Mesendoderm (in vitro differentiated cells): Measurements from ENCODE around the gene PDK2.

Experiments
- DNase-seq: peaks from one replicate; pipeline ENCODE4 v3.0.0; 2013
- H2AK5ac ChIP-seq: 2 replicates; pipeline ENCODE4 v1.6.1; 2013; ENCODE audit warnings: low read length, inconsistent platforms
- H2BK120ac ChIP-seq: 2 replicates; pipeline ENCODE4 v1.6.1; 2013; ENCODE audit warnings: low read depth, mild to moderate bottlenecking, low read length, moderate library complexity, mixed read lengths
- H2BK15ac ChIP-seq: replicated peaks from 2 replicates; pipeline ENCODE4 v1.6.1; 2013; ENCODE audit warnings: low read depth, mild to moderate bottlenecking, moderate library complexity
- H2BK5ac ChIP-seq: 2 replicates; pipeline ENCODE4 v1.6.1; 2013; ENCODE audit warnings: low read length, inconsistent platforms
- H3K18ac ChIP-seq: 2 replicates; pipeline ENCODE4 v1.6.1; 2013; ENCODE audit warnings: mild to moderate bottlenecking, low read length, mixed read lengths
- H3K23ac ChIP-seq: one replicate; pipeline ENCODE4 v1.6.1; 2013; ENCODE audit warnings: low read length
- H3K27ac ChIP-seq: 2 replicates; pipeline ENCODE4 v1.5.1; 2013; ENCODE audit warnings: low read depth, mild to moderate bottlenecking, inconsistent platforms, low read length, moderate library complexity
- H3K27me3 ChIP-seq: 2 replicates; pipeline ENCODE4 v1.6.1; 2013; ENCODE audit warnings: low read length, control low read depth, mild to moderate bottlenecking, inconsistent platforms; ENCODE audit not compliant: insufficient read depth, poor library complexity
- H3K36me3 ChIP-seq: 2 replicates; pipeline ENCODE4 v1.6.1; 2013; ENCODE audit warnings: low read length, inconsistent platforms; ENCODE audit not compliant: control insufficient read depth, insufficient read depth
- H3K4ac ChIP-seq: one replicate; pipeline ENCODE4 v1.6.1; 2013; ENCODE audit warnings: low read depth, mild to moderate bottlenecking, low read length, moderate library complexity
- H3K4me1 ChIP-seq: 2 replicates; pipeline ENCODE4 v1.6.1; 2013; ENCODE audit warnings: low read depth, low read length, inconsistent platforms; ENCODE audit not compliant: control insufficient read depth
- H3K4me2 ChIP-seq: 2 replicates; pipeline ENCODE4 v1.6.1; 2013; ENCODE audit warnings: low read length
- H3K4me3 ChIP-seq: 2 replicates; pipeline ENCODE4 v1.5.1; 2013; ENCODE audit warnings: mild to moderate bottlenecking, low read length
- H3K56ac ChIP-seq: one replicate; pipeline ENCODE4 v1.6.1; 2013; ENCODE audit warnings: low read length
- H3K79me1 ChIP-seq: 2 replicates; pipeline ENCODE4 v1.6.1; 2013; ENCODE audit warnings: low read length, inconsistent platforms
- H3K79me2 ChIP-seq: 2 replicates; pipeline ENCODE4 v1.6.1; 2013; ENCODE audit warnings: mild to moderate bottlenecking, low read length; ENCODE audit not compliant: control insufficient read depth, insufficient read depth
- H3K9ac ChIP-seq: 2 replicates; pipeline ENCODE4 v1.6.1; 2013; ENCODE audit warnings: low read length, inconsistent platforms
- H4K5ac ChIP-seq: one replicate; pipeline ENCODE4 v1.6.1; 2013; ENCODE audit warnings: low read length
- H4K8ac ChIP-seq: one replicate; pipeline ENCODE4 v1.6.1; 2013; ENCODE audit warnings: low read depth, mild to moderate bottlenecking, control low read depth, low read length, moderate library complexity
- WGBS: extraction: QIAGEN DNeasy Blood & Tissue Kit; methylation state at CpG from one replicate; pipeline ENCODE4 v1.1.7; 2013; ENCODE audit warnings: low lambda C conversion rate, missing lambda C conversion rate; ENCODE audit not compliant: insufficient coverage; ENCODE audit errors: extremely low coverage; 5-methylcytosine and 5-hydroxymethylcytosine counted together

The PDK2 gene

GRCh38 chr17:50064253-50065001 is 30.7 kb upstream of the PDK2 start:
- peak; percentile 73 for DNase-seq
- H3K27ac ChIP-seq: peak overlapping the region; percentile 5
- no peak overlapping the region for H3K4me3 ChIP-seq

GRCh38 chr17:50065056-50065455 is 30.1 kb upstream of the PDK2 start:
- no peak overlapping the region for H3K4ac ChIP-seq
- H3K4me1 ChIP-seq: no peaks in the 10 kb centered on the region
- no peak overlapping the region for H4K5ac ChIP-seq
- no peak overlapping the region for H2BK5ac ChIP-seq
- DNase-seq: no peak
- H2BK120ac ChIP-seq: no peak overlapping the region
- H3K56ac ChIP-seq: no peak overlapping the region
- H3K36me3 ChIP-seq: no peaks in the 10 kb centered on the region
- H3K9ac ChIP-seq: no peak overlapping the region
- no peak overlapping the region for H2AK5ac ChIP-seq
- WGBS: no CpG with 5 or more reads among the region's 3 CpGs
- H3K18ac ChIP-seq: no peak overlapping the region
- no peaks in the 10 kb centered on the region for H3K79me1 ChIP-seq
- no peak overlapping the region for H3K4me2 ChIP-seq
- no peak overlapping the region for H3K4me3 ChIP-seq
- H3K23ac ChIP-seq: no peak overlapping the region
- H3K79me2 ChIP-seq: no peaks in the 10 kb centered on the region
- H3K27me3 ChIP-seq: no peaks in the 10 kb centered on the region
- H4K8ac ChIP-seq: no peak overlapping the region
- no peak overlapping the region for H2BK15ac ChIP-seq
- H3K27ac ChIP-seq: peak overlapping the region; percentile 5

More at GRCh38 chr17:50064253-50065001, 30.7 kb upstream of the PDK2 start:
- Histone ChIP-seq H2BK5ac (no peak overlapping the region), H3K27me3 (no peaks in the 10 kb centered on the region), H2AK5ac (no peak overlapping the region), H3K23ac (no peak overlapping the region), H3K18ac (peak overlapping the region; percentile 2), H3K9ac (no peak overlapping the region), H4K8ac (no peak overlapping the region), H3K4me1 (no peaks in the 10 kb centered on the region), H3K79me1 (no peaks in the 10 kb centered on the region), H3K56ac (peak overlapping the region; percentile 37), H2BK120ac (no peak overlapping the region), H2BK15ac (no peak overlapping the region), H3K36me3 (no peaks in the 10 kb centered on the region), H3K79me2 (no peaks in the 10 kb centered on the region), H3K4ac (no peak overlapping the region), H4K5ac (no peak overlapping the region), H3K4me2 (no peak overlapping the region)
- no CpG with 5 or more reads among the region's 20 CpGs for WGBS

- Histone ChIP-seq H2BK120ac (no peak overlapping the region), H4K8ac (no peak overlapping the region), H3K23ac (no peak overlapping the region), H3K27me3 (no peaks in the 10 kb centered on the region), H4K5ac (no peak overlapping the region), H3K4me3 (no peak overlapping the region), H3K27ac (no peak overlapping the region), H3K18ac (no peak overlapping the region), H3K56ac (no peak overlapping the region), H3K4ac (no peak overlapping the region), H3K79me2 (no peaks in the 10 kb centered on the region), H2BK5ac (no peak overlapping the region), H2BK15ac (no peak overlapping the region), H3K4me2 (no peak overlapping the region), H3K36me3 (no peaks in the 10 kb centered on the region), H3K4me1 (no peaks in the 10 kb centered on the region), H3K9ac (no peak overlapping the region), H2AK5ac (no peak overlapping the region), H3K79me1 (no peaks in the 10 kb centered on the region)
- no peak for DNase-seq
- WGBS: no CpG with 5 or more reads among the region's 2 CpGs
Observed at GRCh38 chr17:50066995-50067394, 28.2 kb upstream of the PDK2 start.

- Histone ChIP-seq H3K23ac (no peak overlapping the region), H3K27ac (no peak overlapping the region), H3K79me2 (no peaks in the 10 kb centered on the region), H2AK5ac (no peak overlapping the region), H4K8ac (no peak overlapping the region), H2BK5ac (no peak overlapping the region), H3K27me3 (no peaks in the 10 kb centered on the region), H3K4me2 (no peak overlapping the region), H3K36me3 (no peaks in the 10 kb centered on the region), H3K9ac (no peak overlapping the region), H3K56ac (no peak overlapping the region), H3K79me1 (no peaks in the 10 kb centered on the region), H3K4ac (no peak overlapping the region), H3K4me1 (no peaks in the 10 kb centered on the region), H3K18ac (no peak overlapping the region), H3K4me3 (no peak overlapping the region), H2BK15ac (no peak overlapping the region), H2BK120ac (no peak overlapping the region), H4K5ac (no peak overlapping the region)
- WGBS: no CpG with 5 or more reads among the region's 13 CpGs
- DNase-seq: no peak
Observed at GRCh38 chr17:50067996-50068395, 27.2 kb upstream of the PDK2 start.

- Histone ChIP-seq H3K79me1 (no peaks in the 10 kb centered on the region), H3K4me2 (no peak overlapping the region), H3K27me3 (no peaks in the 10 kb centered on the region), H3K9ac (no peak overlapping the region), H2BK120ac (no peak overlapping the region), H2BK15ac (no peak overlapping the region), H3K18ac (no peak overlapping the region), H3K23ac (no peak overlapping the region), H4K5ac (no peak overlapping the region), H4K8ac (no peak overlapping the region), H3K56ac (no peak overlapping the region), H2AK5ac (no peak overlapping the region), H3K79me2 (no peaks in the 10 kb centered on the region), H3K4me3 (no peak overlapping the region), H3K4me1 (no peaks in the 10 kb centered on the region), H3K27ac (no peak overlapping the region), H3K4ac (no peak overlapping the region), H2BK5ac (no peak overlapping the region), H3K36me3 (no peaks in the 10 kb centered on the region)
- no CpG with 5 or more reads among the region's 16 CpGs for WGBS
- no peak for DNase-seq
Observed at GRCh38 chr17:50070908-50071680, 24.1 kb upstream of the PDK2 start.
